Endothelial cell (in vitro differentiated cells): ENCODE data around the gene UCN. TPM values are rescaled to one million over a fixed set of nuclear protein-coding genes. Genes with fewer than 3 reads are reported as not detected.
"Not testable (repeated sequence)": the region's sequence is repeated elsewhere in the genome, so short reads cannot be mapped to it uniquely, and the experiment has no call there.

Experiments
- DNase-seq: peaks from one replicate; pipeline ENCODE4 v3.0.0; 2021; ENCODE audit warnings: low spot score
- H3K27ac Mint-ChIP-seq: one replicate; pipeline ENCODE4 v1.8.0; 2021; ENCODE audit warnings: mixed read lengths, inconsistent platforms; ENCODE audit not compliant: unreplicated experiment
- H3K27me3 Mint-ChIP-seq: one replicate; pipeline ENCODE4 v1.8.0; 2021; ENCODE audit warnings: mild to moderate bottlenecking, moderate library complexity, mixed read lengths, inconsistent platforms; ENCODE audit not compliant: unreplicated experiment
- H3K36me3 Mint-ChIP-seq: one replicate; pipeline ENCODE4 v1.8.0; 2021; ENCODE audit warnings: mild to moderate bottlenecking, low read depth, mixed read lengths, inconsistent platforms; ENCODE audit not compliant: unreplicated experiment
- H3K4me1 Mint-ChIP-seq: one replicate; pipeline ENCODE4 v1.8.0; 2021; ENCODE audit warnings: mild to moderate bottlenecking, mixed read lengths, inconsistent platforms; ENCODE audit not compliant: unreplicated experiment
- H3K4me3 Mint-ChIP-seq: one replicate; pipeline ENCODE4 v1.8.0; 2021; ENCODE audit warnings: mild to moderate bottlenecking, mixed read lengths, inconsistent platforms; ENCODE audit not compliant: unreplicated experiment
- H3K9me3 Mint-ChIP-seq: one replicate; pipeline ENCODE4 v1.8.0; 2021; ENCODE audit warnings: mixed read lengths, inconsistent platforms; ENCODE audit not compliant: unreplicated experiment
- CTCF ChIP-seq: fragments of 200-600 bp; sonication (generic); IDR thresholded peaks from one replicate; pipeline ENCODE4 v1.5.0; 2021; ENCODE audit warnings: antibody characterized with exemption; ENCODE audit not compliant: unreplicated experiment
- total RNA-seq: library from RNA; stranded (reverse); fragmentation: NEBNext Ultra II Directional; extraction: Animal tissue kit (Norgen Biotek cat#: 25700); gene quantifications from one replicate; pipeline ENCODE4 v1.2.1, GENCODE V29; 2021; ENCODE audit not compliant: unreplicated experiment

Gene UCN
- total RNA-seq, 1 donor from 2014 or later: 1.5 TPM

DNA sequence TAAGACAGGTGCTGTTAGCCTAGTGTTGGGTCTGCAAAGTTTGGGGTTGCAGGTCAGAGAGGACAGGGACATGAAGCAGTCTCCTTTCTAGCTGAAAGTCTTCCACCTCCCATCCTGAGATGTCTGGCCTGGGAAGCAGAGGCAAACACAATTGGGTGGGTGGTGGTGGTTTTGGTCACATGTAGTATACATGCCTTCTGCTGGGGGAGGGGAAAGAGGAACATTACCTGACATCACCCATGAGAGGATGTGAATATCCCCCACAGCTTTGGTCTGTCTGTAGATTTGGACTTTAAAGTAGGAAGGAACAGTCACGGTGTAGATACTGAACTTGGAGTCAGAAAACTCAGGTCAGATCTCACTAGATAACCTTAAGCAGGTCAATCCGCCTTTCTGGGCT is 37.6 kb downstream of the UCN start:
- peaks cover 4% of the 10 kb centered on the region for H3K27me3 Mint-ChIP-seq
- H3K9me3 Mint-ChIP-seq: no peaks in the 10 kb centered on the region
- H3K4me3 Mint-ChIP-seq: no peak overlapping the region

DNA sequence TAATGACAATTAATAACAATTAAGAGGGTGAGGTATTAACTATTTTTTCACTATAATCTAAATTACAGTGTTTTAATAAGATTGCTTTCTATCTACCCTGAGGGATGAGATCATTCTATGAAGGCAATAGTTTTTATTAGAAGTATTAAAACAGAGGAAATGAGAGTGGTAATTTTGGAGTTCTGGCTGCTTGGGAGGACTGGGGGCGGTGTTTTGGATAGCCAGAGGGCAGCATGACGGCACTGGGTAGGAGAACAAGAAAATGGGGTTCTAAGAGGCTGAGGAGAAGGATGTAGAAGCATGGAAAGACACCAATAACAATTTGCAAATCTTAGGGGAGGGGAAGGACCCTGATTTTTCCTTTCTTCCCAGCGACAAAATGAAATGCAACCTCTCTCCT is 38.1 kb downstream of the UCN start:
- Mint-ChIP-seq H3K9me3 (no peaks in the 10 kb centered on the region), H3K27me3 (peaks cover 4% of the 10 kb centered on the region), H3K36me3 (no peaks in the 10 kb centered on the region), H3K4me1 (peaks cover 4% of the 10 kb centered on the region), H3K27ac (no peak overlapping the region), H3K4me3 (no peak overlapping the region)
- no peak for DNase-seq
- no peak for TF ChIP-seq CTCF

More for the DNA sequence above, 37.6 kb downstream of the UCN start:
- H3K36me3 Mint-ChIP-seq: no peaks in the 10 kb centered on the region
- no peak overlapping the region for H3K27ac Mint-ChIP-seq
- DNase-seq: no peak
- TF ChIP-seq CTCF: no peak
- H3K4me1 Mint-ChIP-seq: no peaks in the 10 kb centered on the region

GRCh38 chr2:27268296-27268695 is 39.9 kb downstream of the UCN start:
- peaks cover 13% of the 10 kb centered on the region for H3K4me1 Mint-ChIP-seq
- not testable (repeated sequence) for H3K9me3 Mint-ChIP-seq, H3K4me3 Mint-ChIP-seq, DNase-seq, H3K27me3 Mint-ChIP-seq, H3K36me3 Mint-ChIP-seq, H3K27ac Mint-ChIP-seq

DNA sequence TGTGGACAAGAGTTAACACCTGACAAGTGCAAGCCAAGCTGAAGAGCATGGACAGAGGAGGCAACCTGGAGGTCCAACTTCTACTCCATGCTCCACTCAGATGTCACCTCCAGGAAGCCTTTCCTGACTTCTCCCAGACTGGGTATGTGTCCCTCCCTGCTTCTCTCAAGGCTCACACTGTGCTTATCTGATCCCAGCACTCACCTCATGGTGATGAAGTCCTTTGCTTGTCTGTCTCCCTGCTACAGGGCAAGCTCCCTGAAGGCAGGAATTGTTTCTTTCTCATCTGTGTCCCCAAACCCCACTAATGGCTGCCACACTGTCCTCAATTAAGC is 42.7 kb downstream of the UCN start:
- peak overlapping the region; percentile 39 for H3K27ac Mint-ChIP-seq
- no peak for TF ChIP-seq CTCF
- peak overlapping the region; percentile 77 for H3K4me3 Mint-ChIP-seq
- H3K4me1 Mint-ChIP-seq: peaks cover 26% of the 10 kb centered on the region
- peaks cover 8% of the 10 kb centered on the region for H3K36me3 Mint-ChIP-seq
- DNase-seq: no peak
- no peaks in the 10 kb centered on the region for H3K9me3 Mint-ChIP-seq
- H3K27me3 Mint-ChIP-seq: peaks cover 17% of the 10 kb centered on the region

DNA sequence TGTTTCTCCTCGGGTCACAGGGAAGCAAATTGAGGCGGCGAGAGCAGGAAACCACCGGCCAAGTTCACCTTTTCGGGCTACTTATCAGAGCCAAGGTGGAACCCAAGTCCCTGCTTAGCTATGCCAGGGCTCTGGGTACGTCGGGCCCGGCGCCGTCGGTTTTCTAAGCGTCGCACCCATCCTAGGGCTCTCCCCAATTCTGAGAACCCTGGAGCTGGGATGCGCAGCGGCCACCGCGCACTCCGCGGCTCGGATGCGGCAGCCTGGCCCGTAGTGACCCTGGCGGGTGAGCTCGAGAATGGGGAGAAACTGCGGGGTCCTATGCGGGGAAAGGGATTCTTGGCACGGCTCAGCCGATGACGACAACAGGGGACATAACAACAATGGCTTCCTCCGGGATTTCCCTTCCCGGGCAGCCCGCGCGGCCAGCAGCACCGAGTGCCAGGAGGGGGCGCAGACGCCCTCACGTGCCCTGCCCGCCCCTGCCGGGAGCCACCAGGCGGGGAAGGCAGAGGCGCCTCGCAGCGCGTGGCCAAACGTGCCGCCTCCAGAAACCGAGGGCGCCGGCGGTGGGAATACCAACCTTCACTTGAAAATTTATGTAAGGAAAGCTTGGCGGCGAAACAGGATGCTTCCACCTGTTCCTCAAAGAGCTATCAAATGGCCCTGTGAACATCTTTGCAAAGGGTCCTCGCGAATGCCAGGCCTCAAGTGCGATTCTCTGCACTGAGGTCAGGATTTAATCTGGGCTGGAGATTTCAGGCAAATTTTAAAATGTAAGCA is 43.3 kb downstream of the UCN start:
- peak overlapping the region; percentile 72 for H3K4me3 Mint-ChIP-seq
- H3K9me3 Mint-ChIP-seq: no peaks in the 10 kb centered on the region
- DNase-seq: peak; percentile 91
- H3K27ac Mint-ChIP-seq: no peak overlapping the region
- TF ChIP-seq CTCF: peak; percentile 47
- peaks cover 8% of the 10 kb centered on the region for H3K36me3 Mint-ChIP-seq
- H3K4me1 Mint-ChIP-seq: peaks cover 26% of the 10 kb centered on the region
- H3K27me3 Mint-ChIP-seq: peaks cover 19% of the 10 kb centered on the region
